ENCODE results near the gene MYL12A.
"Not testable (repeated sequence)": the region's sequence is repeated elsewhere in the genome, so short reads cannot be mapped to it uniquely, and the experiment has no call there.

MYL12A gene

DNA sequence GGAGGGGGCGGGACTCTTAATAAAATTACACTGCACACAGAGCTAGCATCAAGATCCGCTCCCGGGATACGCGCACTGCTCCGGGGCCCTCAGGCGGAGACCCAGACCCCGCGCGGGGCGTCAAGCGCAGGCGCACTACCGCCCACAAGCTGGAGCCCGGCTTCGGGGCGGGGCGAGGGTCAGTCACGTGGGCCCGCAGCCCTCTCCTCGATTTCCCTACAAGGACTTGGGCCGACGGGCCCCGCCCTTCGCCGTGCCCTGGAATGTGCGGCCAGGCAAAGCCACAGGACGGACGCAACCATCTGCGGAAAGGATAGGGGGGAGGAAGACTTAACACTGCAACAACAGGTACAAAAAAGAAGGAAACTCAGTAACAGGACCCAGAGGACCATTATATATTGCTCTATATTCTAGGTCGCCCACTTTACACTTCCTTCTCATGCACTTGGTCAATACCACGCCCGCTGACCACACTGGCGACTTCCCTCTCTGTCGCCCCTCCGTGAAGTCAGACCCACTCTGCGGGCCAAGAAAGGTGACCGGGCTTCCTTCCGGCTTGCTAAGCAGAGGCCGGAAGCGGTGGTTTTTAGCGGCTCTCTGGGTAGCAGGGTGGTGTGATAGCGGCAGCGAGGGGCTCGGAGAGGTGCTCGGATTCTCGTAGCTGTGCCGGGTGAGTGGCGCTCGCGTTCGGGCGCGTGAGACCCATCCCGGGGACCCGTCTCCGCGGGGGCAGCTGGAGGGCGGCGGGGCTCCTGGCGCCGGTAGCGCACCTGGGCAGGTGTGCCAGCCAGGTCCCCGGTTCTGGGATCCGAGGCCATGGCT lies at the start of gene MYL12A:
MYL12A (plus strand) TSS at position 562 of the 822 bp plus-strand sequence. CDS start 5,447 bp downstream, outside the sequence.
- peak; percentile 97 for DNase-seq (ENCODE audit: low spot score)

DNA sequence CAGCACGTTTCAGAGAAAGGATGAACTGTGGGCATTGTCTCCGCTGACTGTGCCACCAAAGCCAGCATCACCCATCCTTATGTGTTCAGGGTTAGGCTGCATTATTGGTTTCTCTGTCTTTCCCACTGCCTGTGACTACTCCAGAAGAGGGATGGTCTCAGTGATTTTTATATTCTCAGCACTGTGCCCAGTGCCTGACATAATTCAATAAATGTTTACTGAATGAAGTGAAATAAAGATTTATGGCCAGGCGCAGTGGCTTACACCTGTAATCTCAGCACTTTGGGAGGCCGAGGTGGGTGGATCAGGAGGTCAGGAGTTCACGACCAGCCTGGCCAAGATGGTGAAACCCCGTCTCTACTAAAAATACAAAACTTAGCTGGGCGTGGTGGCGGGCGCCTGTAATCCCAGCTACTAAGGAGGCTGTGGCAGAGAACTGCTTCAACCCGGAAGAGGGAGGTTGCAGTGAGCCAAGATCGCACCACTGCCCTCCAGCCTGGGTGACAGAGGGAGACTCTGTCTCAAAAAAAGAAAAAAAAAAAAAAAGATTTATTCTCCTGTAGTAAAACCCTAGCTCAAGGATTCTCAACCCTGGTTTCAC lies 49.2 kb upstream of the MYL12A start:
- DNase-seq (ENCODE audit: low spot score), result not testable (repeated sequence)

DNA sequence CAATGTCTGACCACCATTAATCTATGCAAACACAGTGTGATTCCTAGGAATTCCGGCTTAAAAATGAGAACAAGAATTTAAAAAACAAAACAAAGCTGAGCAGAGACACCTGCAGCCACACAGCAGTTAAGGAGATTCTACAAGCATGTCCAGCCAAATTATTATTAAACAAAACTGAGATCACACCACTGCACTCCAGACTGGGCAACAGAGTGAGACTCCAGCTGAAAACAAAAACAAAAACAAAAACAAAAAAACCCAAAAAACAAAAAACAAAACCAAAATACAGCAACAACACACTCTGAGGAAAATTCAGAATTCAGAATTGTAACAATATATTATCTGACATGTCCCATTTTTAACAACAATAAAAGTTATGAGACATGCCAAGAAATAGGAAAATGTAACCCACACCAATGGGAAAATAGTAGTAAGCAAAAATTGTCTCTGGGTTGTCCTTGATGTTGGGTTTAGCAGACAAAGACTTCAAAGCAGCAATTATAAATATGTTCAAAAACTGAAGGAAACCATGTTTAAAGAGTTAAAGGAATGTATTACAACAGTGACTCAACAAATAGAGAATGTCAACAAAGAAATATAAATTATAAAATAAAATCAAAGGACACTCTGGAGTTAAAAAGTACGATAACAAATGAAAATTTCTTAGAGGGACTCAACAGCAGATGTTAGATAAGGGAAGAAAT lies 47.5 kb upstream of the MYL12A start:
- no peak for DNase-seq (ENCODE audit: low spot score)

DNA sequence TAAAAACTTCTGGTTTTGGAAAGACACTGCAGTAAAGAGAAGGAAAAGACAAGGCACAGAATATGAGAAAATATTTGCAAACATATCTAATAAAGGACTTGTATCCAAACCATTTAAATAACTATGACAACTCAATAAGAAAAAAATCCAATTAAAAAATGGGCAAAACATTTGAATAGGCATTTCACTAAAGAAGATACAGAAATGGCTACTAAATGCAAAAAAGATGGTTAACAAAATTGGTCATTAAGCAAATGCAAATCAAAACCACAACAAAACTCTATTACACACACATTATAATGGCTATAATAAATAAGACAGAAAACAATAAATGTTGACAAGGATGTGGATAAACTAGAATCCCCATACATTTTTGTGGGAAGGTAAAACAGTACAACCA lies 42.4 kb upstream of the MYL12A start:
- DNase-seq (ENCODE audit: low spot score), result no peak

DNA sequence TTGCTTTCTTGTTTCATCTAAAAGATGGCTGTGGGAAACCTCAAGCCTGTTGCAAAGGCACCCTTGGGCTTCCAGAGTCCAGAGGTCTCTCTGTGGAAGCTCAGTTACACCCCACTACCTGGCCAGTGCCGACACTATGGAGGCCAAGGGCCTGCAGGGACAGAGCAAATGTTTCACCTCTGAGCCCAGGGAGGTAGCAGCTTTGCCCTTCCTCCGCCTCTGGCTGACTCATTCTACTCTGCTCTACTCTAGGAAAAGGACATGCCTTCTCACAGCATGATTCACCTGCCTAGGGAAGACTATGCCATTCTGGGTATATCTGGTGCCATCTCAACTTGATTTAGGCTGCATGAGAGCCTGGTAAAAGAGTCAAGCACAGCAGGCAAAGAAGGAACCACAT lies 40.0 kb upstream of the MYL12A start:
- DNase-seq (ENCODE audit: low spot score), result peak; percentile 25

DNA sequence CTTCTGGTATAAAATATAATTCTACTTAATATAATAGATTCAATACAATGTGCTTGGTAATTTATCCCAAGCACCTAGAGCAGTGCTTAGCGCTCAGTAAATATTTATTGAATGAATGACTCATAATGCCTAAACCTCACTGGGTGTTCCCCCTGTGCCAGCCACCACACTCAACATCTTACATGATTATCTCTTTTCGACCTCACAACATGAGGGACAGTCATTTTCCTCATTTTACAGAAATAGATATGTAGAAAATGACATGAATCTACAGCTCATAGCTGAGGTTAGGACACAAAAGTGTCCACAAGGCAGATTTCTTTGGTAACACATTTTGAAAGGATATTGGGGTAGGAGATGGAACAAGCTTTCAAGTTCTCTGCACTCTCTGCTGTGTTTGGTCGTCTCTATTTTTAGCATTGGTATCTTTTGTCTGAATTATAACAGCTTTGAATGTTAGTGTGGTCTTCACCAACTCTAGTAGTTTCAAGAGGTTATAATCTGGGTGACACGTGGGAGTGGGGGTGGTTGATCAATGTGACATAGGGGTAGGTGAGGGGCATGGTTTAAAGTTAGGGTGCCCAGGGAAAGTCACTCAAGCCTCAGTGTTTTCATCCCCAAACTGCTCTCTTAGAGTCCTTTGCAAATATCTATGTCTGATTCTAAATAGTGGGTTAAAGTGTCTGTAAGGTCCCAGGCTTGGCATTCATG lies 37.6 kb upstream of the MYL12A start:
- no peak for DNase-seq (ENCODE audit: low spot score)

DNA sequence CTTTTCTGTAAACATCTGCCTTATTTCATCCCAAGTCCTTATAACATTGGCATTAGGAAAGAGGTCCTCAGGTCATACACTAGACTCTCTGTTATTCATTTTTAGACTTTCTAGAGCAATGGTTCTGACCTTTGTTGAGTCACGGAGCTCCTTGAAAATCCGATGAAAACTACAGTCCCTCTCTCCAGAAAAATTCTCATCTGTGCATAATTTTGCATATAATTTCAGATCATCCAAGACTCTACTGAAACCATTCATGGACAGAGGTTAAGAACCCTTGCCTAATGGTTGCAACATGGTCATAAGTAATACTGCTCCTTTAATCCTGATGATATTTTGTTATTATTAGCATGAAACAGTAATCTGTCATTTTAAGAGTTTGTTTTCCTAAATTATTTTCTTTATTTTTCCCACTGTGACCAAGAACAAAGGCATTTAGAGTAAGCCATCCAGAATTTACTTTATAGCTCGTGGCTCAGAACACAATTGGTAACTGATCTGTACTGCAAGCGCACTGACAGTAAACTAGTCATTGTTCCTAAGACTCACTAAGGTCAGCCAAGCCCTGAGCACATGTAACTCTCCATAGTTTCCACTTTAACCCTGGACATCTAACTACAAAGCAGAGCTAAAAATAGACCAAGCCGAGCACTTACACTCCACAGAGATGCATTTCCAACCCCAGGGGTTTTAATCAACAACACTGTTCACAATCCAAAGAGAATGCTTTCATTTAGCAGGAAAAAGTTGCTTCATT lies 36.2 kb upstream of the MYL12A start:
- no peak for DNase-seq (ENCODE audit: low spot score)

DNA sequence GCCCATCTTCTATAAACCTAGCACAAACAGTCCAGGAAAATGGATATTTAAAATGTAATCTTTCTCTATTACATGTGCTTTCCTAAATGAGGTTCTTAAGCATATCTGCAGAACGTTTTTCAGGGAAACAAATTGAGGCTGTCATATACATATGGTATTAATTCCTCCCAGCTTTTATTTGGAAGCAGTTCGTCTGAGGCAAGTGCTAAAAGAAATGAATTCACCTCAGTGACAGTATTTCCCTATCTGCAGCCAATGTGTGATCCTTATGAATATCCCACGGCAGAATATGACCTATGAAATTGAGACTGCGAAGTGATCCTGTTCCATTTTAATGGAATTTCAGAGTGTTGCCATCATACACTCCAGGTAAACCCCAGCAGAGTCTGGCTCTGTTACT lies 34.9 kb upstream of the MYL12A start:
- DNase-seq (ENCODE audit: low spot score), result no peak

DNA sequence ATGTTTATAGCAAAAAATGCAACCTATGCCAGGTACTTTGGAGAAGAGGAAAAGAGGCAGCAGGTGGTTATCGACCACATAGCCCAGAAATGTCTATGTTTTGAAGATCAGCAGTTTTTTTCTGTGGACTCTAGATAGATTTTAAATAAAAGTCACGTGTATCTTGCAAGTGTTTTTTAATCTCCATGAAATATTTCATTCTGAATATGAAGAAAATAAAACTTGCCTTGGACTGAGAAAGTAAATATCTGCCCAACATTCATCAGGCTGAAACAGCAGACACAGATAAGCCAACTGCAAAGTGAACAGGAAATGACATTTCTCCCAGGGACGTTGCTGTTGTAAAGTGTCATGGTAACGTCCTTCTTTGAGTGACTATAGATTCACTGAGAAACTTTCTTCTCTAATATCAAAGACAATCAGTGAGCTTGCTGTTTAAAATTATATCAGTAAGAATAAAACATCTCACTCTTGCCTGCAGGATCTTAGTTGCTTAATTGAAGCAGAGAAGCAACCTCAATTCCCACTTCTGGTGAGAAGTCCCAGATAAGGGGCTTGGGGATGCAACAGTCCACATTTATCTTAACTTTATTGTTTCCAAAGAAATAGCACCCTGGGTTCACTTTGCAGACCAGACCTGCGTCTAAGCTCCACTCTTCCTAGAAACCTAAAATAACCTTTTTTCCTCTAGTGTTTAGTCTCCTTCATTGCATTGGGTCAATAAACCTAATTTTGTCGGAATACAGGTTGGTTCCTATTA lies 34.1 kb upstream of the MYL12A start:
- no peak for DNase-seq (ENCODE audit: low spot score)

DNA sequence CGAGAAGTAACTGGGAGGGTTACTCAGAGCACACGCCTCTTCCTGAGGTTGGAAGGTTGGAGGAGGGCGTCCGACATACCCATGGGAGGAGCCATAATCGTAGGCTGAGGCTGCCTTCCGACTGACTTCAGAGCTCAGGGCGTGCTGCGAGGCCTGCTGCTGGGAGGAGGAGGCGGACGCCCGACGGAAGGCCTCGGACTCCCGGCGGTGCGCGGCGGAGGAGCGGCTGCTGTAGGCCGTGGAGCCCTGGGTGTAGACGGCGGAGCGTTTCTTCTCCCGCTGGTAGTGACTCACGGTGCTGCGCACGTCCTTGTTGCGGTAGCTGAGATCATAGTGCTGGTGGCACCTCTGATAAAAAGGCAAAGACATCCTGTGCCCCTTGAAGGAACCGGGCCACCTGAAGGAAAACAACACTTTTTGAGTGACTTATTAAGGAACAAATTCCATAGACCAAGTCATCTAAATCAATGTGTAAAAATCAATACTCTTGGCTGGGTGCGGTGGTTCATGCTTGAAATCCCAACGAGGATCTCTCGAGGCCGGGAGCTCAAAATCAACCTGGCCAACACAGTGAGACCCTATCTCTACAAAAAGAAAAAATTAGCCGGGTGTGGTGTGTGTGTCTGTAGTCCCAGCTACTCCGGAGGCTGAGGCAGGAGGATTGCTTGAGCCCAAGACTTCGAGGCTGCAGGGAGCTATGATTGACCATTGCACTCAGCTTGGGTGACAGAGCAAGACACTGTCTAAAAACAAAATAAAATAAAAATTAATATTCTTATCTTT lies 32.6 kb upstream of the MYL12A start:
- no peak for DNase-seq (ENCODE audit: low spot score)

DNA sequence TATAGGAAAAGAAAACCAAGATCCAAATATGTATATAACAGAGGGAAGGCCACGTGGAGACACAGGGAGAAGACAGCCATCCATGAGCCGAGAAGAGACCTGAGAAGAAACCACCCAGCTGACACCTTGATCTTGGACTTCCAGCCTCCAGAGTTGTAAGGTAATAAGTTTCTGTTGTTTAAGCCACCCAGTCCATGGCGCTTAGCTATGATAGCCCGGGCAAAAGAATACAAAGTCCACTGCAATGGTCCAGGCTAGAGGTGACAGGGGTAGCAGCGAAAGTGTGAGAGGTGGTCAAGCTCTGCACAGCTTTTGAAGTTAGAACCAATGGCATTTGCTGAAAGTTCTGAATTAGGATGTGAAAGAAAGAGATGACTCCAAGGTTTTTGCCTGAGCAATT lies 30.6 kb upstream of the MYL12A start:
- DNase-seq (ENCODE audit: low spot score), result no peak

DNA sequence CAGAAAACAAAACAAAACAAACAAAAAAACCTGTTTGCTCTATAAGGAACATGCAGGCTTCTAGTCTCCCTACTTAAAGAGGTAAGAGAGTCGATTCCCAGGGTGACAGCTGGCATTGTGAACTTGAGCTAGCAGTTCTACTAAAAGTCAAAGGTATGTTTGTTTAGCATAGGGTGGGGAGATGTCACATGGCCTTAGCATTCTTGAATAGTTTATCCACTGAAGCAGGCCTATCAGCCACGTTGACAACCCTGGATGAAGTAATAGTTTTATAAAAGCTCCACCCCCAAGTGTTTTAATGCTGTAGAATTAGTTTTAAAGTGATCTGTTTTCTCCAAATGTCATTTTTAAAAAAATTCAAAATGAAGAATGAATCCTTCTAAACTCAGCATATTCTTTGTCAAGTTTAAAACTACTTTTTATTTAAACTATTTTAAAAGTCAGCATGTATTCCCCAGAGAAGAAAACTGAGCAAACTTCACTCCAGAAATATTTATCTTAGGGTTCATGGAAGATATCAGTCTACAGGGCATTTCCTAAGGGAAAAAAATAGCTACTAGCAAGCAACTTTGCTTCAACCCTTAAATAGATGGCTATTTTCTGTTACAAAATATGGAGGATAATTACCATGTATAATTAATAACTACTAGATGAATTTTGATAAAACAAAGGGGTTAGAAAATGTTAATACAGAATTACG lies 29.5 kb upstream of the MYL12A start:
- DNase-seq (ENCODE audit: low spot score), result peak; percentile 29

DNA sequence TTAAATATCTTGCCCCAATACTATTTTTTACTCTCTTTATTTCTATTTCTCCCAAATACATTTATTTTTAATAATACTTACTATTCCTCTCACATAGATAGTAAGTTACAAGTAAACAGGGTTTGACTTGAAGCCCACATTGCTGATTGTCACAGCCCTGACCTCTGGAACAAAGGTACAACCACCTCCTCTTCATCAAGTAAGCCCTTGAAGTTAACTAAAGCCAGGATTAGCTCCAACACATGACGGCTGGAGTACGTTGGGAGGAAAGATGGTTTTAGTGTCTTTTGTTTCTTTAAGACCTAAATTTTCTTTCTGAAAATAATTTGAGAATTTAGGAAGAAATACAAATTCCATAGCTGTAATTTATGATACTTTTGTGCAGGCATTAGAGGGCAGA lies 28.8 kb upstream of the MYL12A start:
- no peak for DNase-seq (ENCODE audit: low spot score)

DNA sequence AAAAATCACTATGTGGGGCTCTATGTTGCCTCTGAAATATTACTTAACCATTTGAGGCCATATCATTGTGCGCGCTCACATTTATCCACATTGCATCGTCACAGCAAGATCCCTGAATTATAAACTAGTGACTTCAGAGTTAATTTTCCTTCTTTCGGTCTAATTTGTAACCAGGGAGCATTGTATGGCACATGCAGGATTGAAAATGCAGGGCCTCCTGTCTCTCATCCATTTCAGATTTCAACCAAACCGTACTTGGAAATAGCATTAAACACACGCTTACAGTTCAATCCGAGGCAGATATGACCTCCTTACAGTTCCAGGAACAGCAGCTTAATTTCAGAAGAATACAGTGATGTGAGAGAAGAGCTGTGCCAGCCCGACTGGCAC lies 28.4 kb upstream of the MYL12A start:
- no peak for DNase-seq (ENCODE audit: low spot score)

DNA sequence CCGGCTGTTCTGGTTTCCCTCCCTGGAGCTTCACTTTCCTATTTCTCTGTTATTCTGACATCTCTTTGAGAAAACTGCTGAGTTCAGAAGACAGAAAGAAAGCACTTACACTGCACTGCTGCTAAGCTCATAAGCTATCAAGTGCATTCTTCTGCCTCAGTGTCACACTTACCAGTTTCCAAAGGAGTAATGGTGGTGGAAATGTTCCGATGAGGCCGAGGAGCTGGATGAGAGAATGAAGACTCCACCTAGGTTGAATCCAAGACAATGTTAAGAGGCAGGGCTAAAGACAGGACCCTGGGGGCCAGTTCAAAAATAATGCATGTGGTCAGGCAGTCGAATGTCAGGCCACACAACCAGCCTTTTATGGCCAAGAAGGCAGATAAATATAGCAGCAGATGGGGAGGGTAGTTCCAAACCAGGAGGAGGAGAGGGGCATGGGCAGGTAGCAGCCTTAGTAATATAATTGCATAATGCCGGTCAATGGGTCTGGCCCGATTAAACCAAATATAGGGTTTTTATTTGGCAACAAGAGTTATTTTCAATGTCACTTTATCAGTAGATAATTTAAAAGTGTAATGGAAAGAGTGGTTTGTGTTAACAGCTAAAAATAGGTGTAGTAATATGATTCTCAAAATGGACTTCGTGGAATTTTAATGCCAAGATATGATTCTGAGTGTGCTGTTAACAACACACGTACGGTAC lies 27.8 kb upstream of the MYL12A start, which contains the start of gene MYOM1:
MYOM1 (minus strand) TSS at position 338 of the 705 bp plus-strand sequence. CDS start 4,745 bp downstream, outside the sequence.
- no peak for DNase-seq (ENCODE audit: low spot score)

DNA sequence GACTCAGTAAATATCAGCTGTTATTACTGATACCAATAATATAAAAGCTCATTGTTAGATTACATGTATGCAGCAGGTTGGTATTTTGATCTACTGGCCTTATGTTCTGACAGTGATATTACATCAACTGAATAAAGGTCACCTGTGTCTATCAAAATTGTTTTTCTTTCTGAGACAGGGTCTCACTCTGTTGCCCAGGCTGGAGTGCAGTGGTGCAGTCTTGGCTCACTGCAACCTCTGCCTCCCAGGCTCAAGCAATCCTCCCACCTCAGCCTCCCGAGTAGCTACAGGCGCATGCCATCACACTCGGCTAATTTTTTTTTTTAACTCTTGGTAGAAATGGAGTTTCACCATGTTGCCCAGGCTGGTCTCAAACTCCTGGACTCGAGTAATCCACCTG lies 26.7 kb upstream of the MYL12A start:
- not testable (repeated sequence) for DNase-seq (ENCODE audit: low spot score)

DNA sequence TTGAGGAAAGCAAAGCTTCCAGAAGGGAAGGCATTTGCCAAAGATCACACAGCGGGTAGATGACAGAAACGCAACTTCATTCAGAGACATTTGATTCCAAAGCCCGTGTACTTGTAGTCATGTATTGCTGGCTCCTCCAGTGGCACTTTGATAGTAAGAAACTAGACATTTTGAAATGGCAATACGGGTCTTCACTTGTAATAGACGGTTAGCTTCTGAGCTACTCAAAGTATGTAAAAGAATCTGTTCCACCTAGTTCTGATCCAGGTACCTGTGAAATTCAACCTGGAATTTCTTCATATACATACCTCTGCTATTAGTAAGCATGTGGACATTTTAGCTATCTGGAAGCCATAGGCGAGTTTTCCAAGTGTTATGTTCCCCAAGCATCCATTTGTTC lies 26.1 kb upstream of the MYL12A start:
- DNase-seq (ENCODE audit: low spot score), result no peak

DNA sequence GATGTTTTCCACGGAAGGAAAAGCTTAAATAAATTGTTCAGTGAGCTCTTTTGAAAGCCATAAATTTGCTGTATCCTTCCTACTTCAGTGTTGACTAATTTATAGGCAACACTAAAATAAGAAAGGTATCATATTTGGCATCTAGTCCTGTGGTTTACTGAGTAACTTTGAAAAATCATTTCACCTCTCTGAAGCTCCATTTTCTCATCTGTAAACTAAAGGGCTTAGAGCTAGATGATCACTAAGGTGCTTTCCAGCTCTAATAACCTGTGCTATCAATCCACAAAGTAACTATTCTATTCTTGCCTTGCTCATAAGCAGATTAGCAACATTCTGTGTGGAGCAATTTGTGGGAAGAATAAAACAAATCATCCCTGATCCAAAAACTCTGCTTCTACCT lies 24.2 kb upstream of the MYL12A start:
- no peak for DNase-seq (ENCODE audit: low spot score)

DNA sequence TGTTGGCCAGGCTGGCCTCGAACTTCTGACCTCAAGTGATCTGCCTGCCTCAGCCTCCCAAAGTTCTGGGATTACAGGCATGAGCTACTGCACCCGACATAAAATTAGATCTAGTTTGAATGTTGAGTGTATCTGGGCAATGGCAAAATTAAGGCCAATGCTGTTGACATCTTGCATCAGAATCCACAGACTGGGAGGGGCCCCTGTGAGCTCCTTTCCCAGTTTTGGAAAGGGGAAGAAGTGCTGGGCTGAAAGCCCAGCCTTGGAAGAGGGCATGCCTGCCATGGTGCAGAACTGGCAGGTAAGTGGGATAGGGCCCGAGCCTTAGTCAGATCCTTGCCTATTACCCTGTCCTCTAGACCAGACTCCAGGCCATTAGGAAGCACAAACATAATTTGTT lies 23.4 kb upstream of the MYL12A start:
- no peak for DNase-seq (ENCODE audit: low spot score)
